Small intestine (tissue), 7 donors: ENCODE measurements around the gene IFNW1. TPM values are rescaled to one million over a fixed set of nuclear protein-coding genes. Genes with fewer than 3 reads are reported as not detected.

ENCODE experiments used
- DNase-seq, 2 donors: peaks; one replicate each; pipeline versions ENCODE4 v3.0.0 to v3.0.0-alpha.2; 2013
- FAIRE-seq: peaks from 2 replicates; lab custom pipeline; 2012; peaks lifted over from hg19 to GRCh38; lab: Jason Lieb, UNC
- H3K27ac ChIP-seq, 3 donors: one replicate each; pipeline ENCODE4 v1.5.1; 2013; ENCODE audit warnings: low read length in 2 of 3, mild to moderate bottlenecking in 2 of 3, control low read depth in 1 of 3, inconsistent platforms in 1 of 3, low read depth in 1 of 3, moderate library complexity in 1 of 3
- H3K27me3 ChIP-seq, 3 donors: one replicate each; pipeline ENCODE4 v1.6.1; 2013; ENCODE audit warnings: low read length in 3 of 3, inconsistent platforms in 1 of 3; ENCODE audit not compliant: control insufficient read depth in 3 of 3, insufficient read depth in 3 of 3
- H3K36me3 ChIP-seq, 3 donors: one replicate each; pipeline ENCODE4 v1.6.1; 2013; ENCODE audit warnings: low read length in 3 of 3, inconsistent platforms in 1 of 3, low read depth in 1 of 3, mild to moderate bottlenecking in 1 of 3, moderate library complexity in 1 of 3; ENCODE audit not compliant: control insufficient read depth in 3 of 3, insufficient read depth in 2 of 3
- H3K4me1 ChIP-seq, 3 donors: one replicate each; pipeline ENCODE4 v1.6.1; 2013; ENCODE audit warnings: low read length in 2 of 3, inconsistent platforms in 1 of 3, low read depth in 1 of 3, mild to moderate bottlenecking in 1 of 3, moderate library complexity in 1 of 3; ENCODE audit not compliant: control insufficient read depth in 3 of 3, insufficient read depth in 2 of 3
- H3K4me3 ChIP-seq, 3 donors: one replicate each; pipeline ENCODE4 v1.5.1; 2013; ENCODE audit warnings: low read length in 3 of 3, control low read depth in 1 of 3, inconsistent platforms in 1 of 3, low read depth in 1 of 3, mild to moderate bottlenecking in 1 of 3, moderate library complexity in 1 of 3
- H3K9me3 ChIP-seq, 2 donors: one replicate each; pipeline ENCODE4 v1.6.1; 2013; ENCODE audit warnings: low read depth in 1 of 2, low read length in 1 of 2; ENCODE audit not compliant: control insufficient read depth in 2 of 2, insufficient read depth in 1 of 2
- WGBS, 3 donors: extraction: QIAGEN DNeasy Blood & Tissue Kit; methylation state at CpG; one replicate each; pipeline ENCODE4 v1.1.7; 2013; 5-methylcytosine and 5-hydroxymethylcytosine counted together
- polyA plus RNA-seq, 4 donors: library from polyadenylated mRNA; stranded (reverse) in 3 of 4; unstranded in 1 of 4; fragments of 200-250 nt in 3 of 4; fragments of 120-200 nt in 1 of 4; gene quantifications; one replicate each; pipeline versions ENCODE4 v1.2.1 to v1.2.3, GENCODE V29; 2013
- donor health status: healthy with polysubstance abuse.
- donor health status: control.
- donor health status: control.
- donor health status: Bipolar disorder and iron deficiency.
- donor health status: healthy.

The IFNW1 gene
- polyA plus RNA-seq, 4 donors, result 0.03 TPM; not detected in 3

DNA sequence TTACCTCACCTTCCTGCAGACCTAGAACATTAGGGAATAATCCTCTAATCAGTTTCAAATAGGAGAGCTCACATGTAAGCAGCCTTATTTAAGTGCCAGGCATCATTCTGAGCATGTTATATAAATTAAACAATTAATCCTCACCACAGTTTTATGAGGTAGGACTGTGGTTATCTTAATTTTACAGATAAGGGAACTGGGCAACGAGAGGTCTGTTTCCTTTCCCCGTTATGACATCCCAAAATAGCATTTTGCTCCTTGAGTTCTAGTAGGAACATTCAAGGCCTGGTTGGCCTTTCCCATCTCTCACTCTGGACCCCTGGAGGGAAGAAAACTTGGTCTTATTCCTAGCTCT, 44.8 kb downstream of the IFNW1 start:
- H3K9me3 ChIP-seq, result no peaks in the 10 kb centered on the region
- FAIRE-seq, result no peak
- H3K4me3 ChIP-seq, result no peak overlapping the region
- peak overlapping the region in 1 of 3 donors; percentile 82 for H3K27ac ChIP-seq
- no peaks in the 10 kb centered on the region for H3K36me3 ChIP-seq
- WGBS, 3 donors, result 10 to 33% (median 15%) methylated on average over 2 of the region's 2 CpGs
- H3K4me1 ChIP-seq, result no peaks in the 10 kb centered on the region
- no peaks in the 10 kb centered on the region for H3K27me3 ChIP-seq
- peak in 1 of 2 donors; percentile 5 for DNase-seq

DNA sequence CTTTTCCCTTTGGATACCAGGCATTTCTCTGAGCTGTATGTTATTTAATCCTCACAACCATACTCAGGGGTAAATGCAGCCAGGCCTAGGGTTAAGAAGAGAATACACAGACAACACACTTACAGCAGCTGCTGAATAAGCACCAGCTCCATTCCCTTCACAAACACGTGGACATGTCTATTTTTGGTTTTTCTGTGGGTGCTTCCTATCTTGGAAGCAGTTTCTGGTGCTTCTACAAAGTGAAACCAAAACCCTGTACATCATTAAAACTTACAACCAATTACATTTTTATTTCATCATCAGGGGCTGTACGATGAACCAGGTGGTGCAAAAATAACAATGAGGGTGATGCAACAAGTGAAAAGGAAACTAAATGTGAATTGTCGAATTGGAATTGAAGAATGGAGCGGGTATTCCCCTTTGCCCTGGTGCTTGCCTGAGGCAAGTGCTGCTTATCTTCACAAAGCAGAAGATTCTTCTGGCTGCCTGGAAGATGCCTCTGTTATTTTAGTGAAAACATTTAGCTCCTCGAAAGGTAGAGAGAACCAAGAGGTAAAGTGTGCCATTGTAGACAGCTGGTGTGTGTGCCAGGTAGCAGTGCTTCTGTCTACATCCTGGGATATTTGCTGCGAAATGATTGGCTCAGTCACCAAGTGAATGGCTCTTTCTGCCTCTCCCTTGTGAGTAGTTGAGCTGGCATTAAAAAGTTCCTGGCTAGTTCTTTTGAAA, 45.3 kb downstream of the IFNW1 start:
- Histone ChIP-seq H3K27me3 (no peaks in the 10 kb centered on the region), H3K27ac (peak overlapping the region in 2 of 3 donors; percentile 27 to 82), H3K4me1 (no peaks in the 10 kb centered on the region), H3K4me3 (no peak overlapping the region), H3K9me3 (no peaks in the 10 kb centered on the region), H3K36me3 (no peaks in the 10 kb centered on the region)
- 15 to 30% (median 26%) methylated on average over 6 of the region's 6 CpGs for WGBS, 3 donors
- DNase-seq, result peak; percentile 15 to 38
- no peak for FAIRE-seq

DNA sequence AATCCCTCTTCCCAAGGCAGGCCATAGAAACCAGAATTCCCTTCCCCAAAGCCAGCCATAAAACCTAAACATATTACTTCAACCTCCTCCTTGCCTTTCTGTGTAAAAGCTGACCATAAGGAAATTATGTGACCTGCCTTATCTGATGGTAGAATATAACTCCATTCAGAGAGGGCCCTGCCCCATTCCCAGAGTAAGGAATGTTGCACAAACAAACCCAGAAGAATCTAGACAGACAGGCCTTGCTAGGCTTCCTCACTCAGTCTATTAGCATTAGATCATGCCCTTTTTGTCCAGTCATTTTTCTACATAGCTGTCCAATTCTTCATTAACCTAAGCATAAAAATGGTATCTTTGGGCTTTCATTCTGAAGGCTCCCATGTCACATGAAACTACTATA, 46.1 kb downstream of the IFNW1 start:
- DNase-seq (no peak), FAIRE-seq (no peak)
- Histone ChIP-seq H3K4me3 (no peak overlapping the region), H3K27ac (no peak overlapping the region), H3K4me1 (no peaks in the 10 kb centered on the region), H3K27me3 (no peaks in the 10 kb centered on the region), H3K36me3 (no peaks in the 10 kb centered on the region), H3K9me3 (no peaks in the 10 kb centered on the region)

Other genes with a start within 250 kb of the IFNW1 start
- 1 to 10 TPM in 1 of 4 donors, under 1 TPM in 3; 0.22 to 2.9 (median 0.88) TPM for gene HACD4, start 110.2 kb downstream of the IFNW1 start, polyA plus RNA-seq
- gene IFNB1, start 63.9 kb downstream of the IFNW1 start, polyA plus RNA-seq, result not detected
- not detected for gene IFNA21, start 24.8 kb upstream of the IFNW1 start, polyA plus RNA-seq
- gene IFNA4, start 45.8 kb upstream of the IFNW1 start, polyA plus RNA-seq, result not detected
- not detected for gene IFNA7, start 60.4 kb upstream of the IFNW1 start, polyA plus RNA-seq
- gene IFNA10, start 65.3 kb upstream of the IFNW1 start, polyA plus RNA-seq, result not detected
- gene IFNA16, start 75.5 kb upstream of the IFNW1 start, polyA plus RNA-seq, result not detected
- not detected for gene IFNA17, start 86.4 kb upstream of the IFNW1 start, polyA plus RNA-seq
- not detected for gene IFNA14, start 98.2 kb upstream of the IFNW1 start, polyA plus RNA-seq
- not detected for gene IFNA5, start 163.5 kb upstream of the IFNW1 start, polyA plus RNA-seq
- 10 to 100 TPM in 1 of 4 donors, 1 to 10 TPM in 3; 4.6 to 31.5 (median 7.5) TPM for gene KLHL9, start 193.6 kb upstream of the IFNW1 start, polyA plus RNA-seq
- gene IFNA6, start 209.1 kb upstream of the IFNW1 start, polyA plus RNA-seq, result not detected
- gene IFNA13, start 226.2 kb upstream of the IFNW1 start, polyA plus RNA-seq, result not detected
- gene IFNA2, start 243.6 kb upstream of the IFNW1 start, polyA plus RNA-seq, result not detected